ENCODE measurements around the gene SSTR5. TPM values are rescaled to one million over a fixed set of nuclear protein-coding genes. Genes with fewer than 3 reads are reported as not detected.

Gene SSTR5
- total RNA-seq, 1 donor = not detected

GRCh38 chr16:1071561-1072225 lies 854 bp upstream of the SSTR5 start:
- Histone ChIP-seq H3K4me3 (ENCODE audit: low read length) (no peak overlapping the region), H3K4me1 (ENCODE audit: insufficient read depth, low read length) (no peaks in the 10 kb centered on the region), H3K27me3 (ENCODE audit: insufficient read depth, low read length) (no peaks in the 10 kb centered on the region), H3K9me3 (ENCODE audit: low read depth, low read length) (no peaks in the 10 kb centered on the region)

GRCh38 chr16:1073262-1073558 lies 663 bp downstream of the SSTR5 start:
- Histone ChIP-seq H3K9me3 (ENCODE audit: low read depth, low read length) (no peaks in the 10 kb centered on the region), H3K4me3 (ENCODE audit: low read length) (no peak overlapping the region), H3K27me3 (ENCODE audit: insufficient read depth, low read length) (no peaks in the 10 kb centered on the region), H3K4me1 (ENCODE audit: insufficient read depth, low read length) (no peaks in the 10 kb centered on the region)

GRCh38 chr16:1073566-1074378 lies 1.2 kb downstream of the SSTR5 start:
- H3K4me3 ChIP-seq (ENCODE audit: low read length) = no peak overlapping the region
- no peaks in the 10 kb centered on the region for H3K4me1 ChIP-seq (ENCODE audit: insufficient read depth, low read length)
- H3K9me3 ChIP-seq (ENCODE audit: low read depth, low read length) = no peaks in the 10 kb centered on the region
- H3K27me3 ChIP-seq (ENCODE audit: insufficient read depth, low read length) = no peaks in the 10 kb centered on the region

GRCh38 chr16:1074379-1074649 lies 1.8 kb downstream of the SSTR5 start:
- no peak overlapping the region for H3K4me3 ChIP-seq (ENCODE audit: low read length)
- no peaks in the 10 kb centered on the region for H3K9me3 ChIP-seq (ENCODE audit: low read depth, low read length)
- H3K27me3 ChIP-seq (ENCODE audit: insufficient read depth, low read length) = no peaks in the 10 kb centered on the region
- H3K4me1 ChIP-seq (ENCODE audit: insufficient read depth, low read length) = no peaks in the 10 kb centered on the region

- no peaks in the 10 kb centered on the region for H3K4me1 ChIP-seq (ENCODE audit: insufficient read depth, low read length)
- H3K27me3 ChIP-seq (ENCODE audit: insufficient read depth, low read length) = no peaks in the 10 kb centered on the region
- no peak overlapping the region for H3K4me3 ChIP-seq (ENCODE audit: low read length)
- H3K9me3 ChIP-seq (ENCODE audit: low read depth, low read length) = no peaks in the 10 kb centered on the region
These were observed 3.0 kb downstream of the SSTR5 start for GRCh38 chr16:1075546-1075945.

- H3K4me3 ChIP-seq (ENCODE audit: low read length) = no peak overlapping the region
- H3K9me3 ChIP-seq (ENCODE audit: low read depth, low read length) = no peaks in the 10 kb centered on the region
- H3K4me1 ChIP-seq (ENCODE audit: insufficient read depth, low read length) = no peaks in the 10 kb centered on the region
- H3K27me3 ChIP-seq (ENCODE audit: insufficient read depth, low read length) = no peaks in the 10 kb centered on the region
These were observed 4.4 kb downstream of the SSTR5 start for GRCh38 chr16:1076801-1077576.

- H3K27me3 ChIP-seq (ENCODE audit: insufficient read depth, low read length) = no peaks in the 10 kb centered on the region
- no peak overlapping the region for H3K4me3 ChIP-seq (ENCODE audit: low read length)
- H3K9me3 ChIP-seq (ENCODE audit: low read depth, low read length) = no peaks in the 10 kb centered on the region
- no peaks in the 10 kb centered on the region for H3K4me1 ChIP-seq (ENCODE audit: insufficient read depth, low read length)
These were observed 5.5 kb downstream of the SSTR5 start for GRCh38 chr16:1077877-1078578.

DNA sequence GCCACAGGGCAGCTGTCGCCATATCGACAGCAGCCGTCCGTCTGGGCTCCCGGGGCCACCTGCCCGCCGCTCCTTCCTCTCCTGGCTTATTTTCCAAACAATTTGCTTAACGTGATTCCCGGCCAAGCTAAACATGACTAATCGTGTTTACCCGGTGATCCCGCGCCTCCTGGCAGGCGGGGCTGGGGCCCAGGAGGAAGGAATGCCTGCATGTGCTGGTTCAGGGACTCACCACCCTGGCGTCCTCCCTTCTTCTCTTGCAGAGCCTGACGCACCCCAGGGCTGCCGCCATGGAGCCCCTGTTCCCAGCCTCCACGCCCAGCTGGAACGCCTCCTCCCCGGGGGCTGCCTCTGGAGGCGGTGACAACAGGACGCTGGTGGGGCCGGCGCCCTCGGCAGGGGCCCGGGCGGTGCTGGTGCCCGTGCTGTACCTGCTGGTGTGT lies 6.1 kb downstream of the SSTR5 start:
- no peaks in the 10 kb centered on the region for H3K9me3 ChIP-seq (ENCODE audit: low read depth, low read length)
- no peaks in the 10 kb centered on the region for H3K4me1 ChIP-seq (ENCODE audit: insufficient read depth, low read length)
- no peaks in the 10 kb centered on the region for H3K27me3 ChIP-seq (ENCODE audit: insufficient read depth, low read length)
- H3K4me3 ChIP-seq (ENCODE audit: low read length) = no peak overlapping the region

- Histone ChIP-seq H3K9me3 (ENCODE audit: low read depth, low read length) (no peaks in the 10 kb centered on the region), H3K27me3 (ENCODE audit: insufficient read depth, low read length) (no peaks in the 10 kb centered on the region), H3K4me1 (ENCODE audit: insufficient read depth, low read length) (no peaks in the 10 kb centered on the region), H3K4me3 (ENCODE audit: low read length) (no peak overlapping the region)
These were observed 6.8 kb downstream of the SSTR5 start for GRCh38 chr16:1079341-1079740.

DNA sequence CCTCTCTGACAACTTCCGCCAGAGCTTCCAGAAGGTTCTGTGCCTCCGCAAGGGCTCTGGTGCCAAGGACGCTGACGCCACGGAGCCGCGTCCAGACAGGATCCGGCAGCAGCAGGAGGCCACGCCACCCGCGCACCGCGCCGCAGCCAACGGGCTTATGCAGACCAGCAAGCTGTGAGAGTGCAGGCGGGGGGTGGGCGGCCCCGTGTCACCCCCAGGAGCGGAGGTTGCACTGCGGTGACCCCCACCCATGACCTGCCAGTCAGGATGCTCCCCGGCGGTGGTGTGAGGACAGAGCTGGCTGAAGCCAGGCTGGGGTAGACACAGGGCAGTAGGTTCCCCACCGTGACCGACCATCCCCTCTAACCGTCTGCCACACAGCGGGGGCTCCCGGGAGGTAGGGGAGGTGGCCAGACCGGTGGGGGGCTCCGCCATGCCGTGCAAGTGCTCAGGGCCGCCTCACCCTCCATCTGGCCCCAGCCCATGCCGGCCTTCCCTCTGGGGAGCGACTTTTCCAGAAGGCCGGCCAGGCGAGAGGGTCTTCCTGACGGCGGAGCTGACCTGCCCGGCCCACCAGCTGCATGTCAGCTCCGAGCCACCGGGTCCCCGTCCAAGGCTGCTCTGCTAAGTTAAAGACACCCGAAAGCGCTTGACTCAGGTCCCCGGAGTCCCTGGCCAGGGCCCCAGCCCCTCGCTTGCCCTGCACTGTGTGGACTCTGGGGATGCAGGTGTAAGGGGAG lies 7.4 kb downstream of the SSTR5 start:
- H3K9me3 ChIP-seq (ENCODE audit: low read depth, low read length) = no peaks in the 10 kb centered on the region
- no peaks in the 10 kb centered on the region for H3K4me1 ChIP-seq (ENCODE audit: insufficient read depth, low read length)
- no peaks in the 10 kb centered on the region for H3K27me3 ChIP-seq (ENCODE audit: insufficient read depth, low read length)
- H3K4me3 ChIP-seq (ENCODE audit: low read length) = no peak overlapping the region

- Histone ChIP-seq H3K27me3 (ENCODE audit: insufficient read depth, low read length) (no peaks in the 10 kb centered on the region), H3K9me3 (ENCODE audit: low read depth, low read length) (no peaks in the 10 kb centered on the region)
These were observed 8.5 kb downstream of the SSTR5 start for GRCh38 chr16:1080801-1081733.

DNA sequence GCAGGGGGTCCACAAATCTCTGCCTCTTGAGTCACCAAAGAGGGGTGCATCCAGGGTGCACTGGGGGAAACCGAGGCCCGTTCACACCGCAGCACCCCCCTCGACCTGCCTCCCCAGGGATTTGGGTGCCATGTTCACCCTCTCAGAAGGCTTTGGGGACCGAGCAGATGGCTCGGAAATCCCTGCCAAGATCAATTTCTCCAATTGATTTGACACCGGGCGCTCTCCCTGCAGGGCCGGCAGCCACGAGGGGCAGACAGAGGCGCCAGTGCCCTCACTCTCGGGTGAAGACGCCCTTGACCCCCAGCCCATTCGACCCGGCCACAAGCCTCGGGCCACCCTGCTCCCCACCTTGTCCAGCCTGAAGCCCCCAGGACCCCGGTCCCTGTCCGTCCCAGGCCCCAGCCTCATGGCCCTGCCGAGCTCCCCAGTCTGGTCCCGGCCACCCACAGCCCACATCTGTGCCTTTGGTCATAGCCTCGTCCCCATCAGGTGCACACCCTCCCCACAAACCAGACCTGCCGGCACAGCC lies 9.3 kb downstream of the SSTR5 start:
- Histone ChIP-seq H3K9me3 (ENCODE audit: low read depth, low read length) (no peaks in the 10 kb centered on the region), H3K4me3 (ENCODE audit: low read length) (no peak overlapping the region), H3K27me3 (ENCODE audit: insufficient read depth, low read length) (no peaks in the 10 kb centered on the region), H3K4me1 (ENCODE audit: insufficient read depth, low read length) (no peaks in the 10 kb centered on the region)

More at GRCh38 chr16:1080801-1081733, 8.5 kb downstream of the SSTR5 start:
- Histone ChIP-seq H3K4me1 (ENCODE audit: insufficient read depth, low read length) (no peaks in the 10 kb centered on the region), H3K4me3 (ENCODE audit: low read length) (no peak overlapping the region)

DNA sequence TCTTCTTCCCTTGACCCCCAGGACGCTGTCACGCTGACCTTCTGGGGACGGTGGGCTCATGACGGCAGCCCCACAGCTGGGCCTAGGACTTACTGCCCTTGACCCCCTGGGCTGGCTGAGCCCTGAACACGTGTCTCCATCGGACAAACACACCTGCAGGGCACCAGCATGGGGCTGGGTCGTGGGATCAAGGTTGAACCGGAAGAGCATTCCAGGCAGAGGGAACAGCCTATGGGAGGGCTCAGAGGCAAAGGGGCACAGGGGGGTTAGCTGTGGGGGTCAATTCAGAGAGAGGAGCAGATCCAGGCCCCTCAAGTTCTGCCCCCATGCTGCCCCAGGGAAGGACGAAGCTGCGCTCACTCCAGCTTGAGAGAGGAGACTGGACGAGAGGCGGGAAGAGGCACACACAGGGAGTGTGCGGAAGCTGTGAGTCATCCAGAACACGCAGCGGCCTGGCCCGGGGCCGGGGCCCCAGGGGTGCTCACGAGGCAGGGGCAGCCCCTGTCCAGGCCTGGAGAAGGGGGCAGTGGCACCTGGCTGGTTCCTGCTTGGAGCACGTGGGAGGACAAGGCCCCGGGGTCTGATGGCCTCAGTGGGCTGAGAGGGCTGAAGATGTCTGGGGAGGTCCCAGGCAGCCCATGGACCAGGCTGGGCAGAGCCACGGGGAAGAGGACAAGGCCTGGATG lies 9.9 kb downstream of the SSTR5 start:
- no peak overlapping the region for H3K4me3 ChIP-seq (ENCODE audit: low read length)
- no peaks in the 10 kb centered on the region for H3K4me1 ChIP-seq (ENCODE audit: insufficient read depth, low read length)
- H3K27me3 ChIP-seq (ENCODE audit: insufficient read depth, low read length) = no peaks in the 10 kb centered on the region
- no peaks in the 10 kb centered on the region for H3K9me3 ChIP-seq (ENCODE audit: low read depth, low read length)
